22Rv1 (cell line): Measurements from ENCODE around the gene DGKK.
"Not testable (repeated sequence)": the region's sequence is repeated elsewhere in the genome, so short reads cannot be mapped to it uniquely, and the experiment has no call there.

Source experiments
- CTCF ChIP-seq: fragments of 450-650 bp; IDR thresholded peaks from 2 replicates; pipeline ENCODE4 v1.5.1; 2017; ENCODE audit warnings: mild to moderate bottlenecking
- ZFX ChIP-seq: fragments of 450-650 bp; IDR thresholded peaks from 2 replicates; pipeline ENCODE4 v1.6.1; 2017; ENCODE audit warnings: antibody characterized with exemption, borderline replicate concordance

GRCh38 chrX:50332668-50333067 lies 138.0 kb downstream of the DGKK start:
- peak; percentile 7; the same call in 1 of the 2 replicates for TF ChIP-seq CTCF
- not testable (repeated sequence) for TF ChIP-seq ZFX
